KMS-11 (cell line): ENCODE results near the gene CELSR3.

ENCODE experiments used
- H2AFZ ChIP-seq: fragments of 200-600 bp; sonication (generic); 2 replicates; pipeline ENCODE4 v1.6.1; 2016; ENCODE audit warnings: antibody characterized with exemption, mixed run types, low read depth
- H3K27ac ChIP-seq: fragments of 200-600 bp; sonication (generic); 2 replicates; pipeline ENCODE4 v1.6.1; 2016; ENCODE audit warnings: mild to moderate bottlenecking, mixed run types
- H3K27me3 ChIP-seq: fragments of 200-600 bp; sonication (generic); 2 replicates; pipeline ENCODE4 v1.6.1; 2017; ENCODE audit warnings: mild to moderate bottlenecking, low read depth, mixed run types, moderate library complexity; ENCODE audit not compliant: insufficient read depth
- H3K36me3 ChIP-seq: fragments of 200-600 bp; sonication (generic); 2 replicates; pipeline ENCODE4 v1.6.1; 2017; ENCODE audit warnings: mild to moderate bottlenecking, mixed run types; ENCODE audit not compliant: insufficient read depth
- H3K4me1 ChIP-seq: fragments of 200-600 bp; sonication (generic); 2 replicates; pipeline ENCODE4 v1.6.1; 2016; ENCODE audit warnings: mild to moderate bottlenecking, low read depth, mixed run types; ENCODE audit not compliant: poor library complexity, severe bottlenecking
- H3K4me2 ChIP-seq: fragments of 200-600 bp; sonication (generic); 2 replicates; pipeline ENCODE4 v1.7.0; 2016; ENCODE audit warnings: mild to moderate bottlenecking, mixed run types
- H3K4me3 ChIP-seq: fragments of 200-600 bp; sonication (generic); IDR thresholded peaks from 2 replicates; pipeline ENCODE4 v1.6.1; 2017; ENCODE audit warnings: low read depth, low read length, mixed read lengths; ENCODE audit not compliant: insufficient read depth
- H3K79me2 ChIP-seq: fragments of 200-600 bp; sonication (generic); 2 replicates; pipeline ENCODE4 v1.6.1; 2016; ENCODE audit warnings: low read depth, mixed run types; ENCODE audit not compliant: insufficient read depth
- H3K9ac ChIP-seq: fragments of 200-600 bp; sonication (generic); 2 replicates; pipeline ENCODE4 v1.6.1; 2016; ENCODE audit warnings: mild to moderate bottlenecking, mixed run types
- H4K20me1 ChIP-seq: fragments of 200-600 bp; sonication (generic); 2 replicates; pipeline ENCODE4 v1.6.1; 2016; ENCODE audit warnings: mild to moderate bottlenecking, mixed run types; ENCODE audit not compliant: insufficient read depth
- CTCF ChIP-seq: fragments of 200-600 bp; sonication (generic); conservative IDR thresholded peaks from 2 replicates; pipeline ENCODE4 v1.6.1; 2017; ENCODE audit warnings: low read depth, mild to moderate bottlenecking, antibody characterized with exemption, low read length, moderate library complexity, mixed read lengths

CELSR3 gene

GRCh38 chr3:48707157-48707556, 44.5 kb upstream of the CELSR3 start:
- no peak for TF ChIP-seq CTCF
- Histone ChIP-seq H3K9ac (no peak overlapping the region), H3K36me3 (no peaks in the 10 kb centered on the region), H3K4me3 (no peak overlapping the region), H3K4me1 (no peaks in the 10 kb centered on the region), H3K27ac (no peak overlapping the region), H4K20me1 (no peaks in the 10 kb centered on the region), H3K4me2 (no peak overlapping the region), H2AFZ (no peak overlapping the region), H3K27me3 (no peaks in the 10 kb centered on the region), H3K79me2 (peaks cover 53% of the 10 kb centered on the region; the same call in 1 of the 2 replicates)

DNA sequence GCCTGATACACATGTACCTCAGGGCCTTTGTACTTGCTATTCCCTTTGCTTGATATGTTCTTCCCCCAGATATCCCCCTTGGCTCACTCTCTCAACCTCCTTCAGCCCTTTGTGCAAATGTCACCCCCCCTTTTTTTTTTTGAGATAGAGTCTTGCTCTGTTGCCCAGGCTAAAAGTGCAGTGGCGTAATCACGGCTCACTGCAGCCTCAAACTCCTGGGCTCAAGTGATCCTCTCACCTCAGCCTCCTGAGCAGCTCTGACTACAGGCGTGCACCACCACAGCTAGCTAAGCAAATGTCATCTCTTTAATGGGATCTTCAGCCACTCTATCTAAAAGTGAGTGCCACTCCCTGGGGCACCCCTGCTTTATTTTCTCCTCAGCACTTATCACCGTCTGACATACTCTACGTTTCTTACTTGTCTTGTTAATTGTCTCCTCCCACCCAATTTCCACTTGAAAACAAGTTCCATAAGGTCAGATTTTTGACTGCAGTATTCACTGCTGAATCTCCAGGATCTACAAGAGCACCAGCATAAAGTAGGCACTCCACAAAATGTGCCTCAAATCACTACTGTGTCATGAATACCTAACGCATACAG, 39.7 kb upstream of the CELSR3 start:
- no peak for TF ChIP-seq CTCF
- no peak overlapping the region for H3K27ac ChIP-seq
- H3K4me3 ChIP-seq, result no peak overlapping the region
- no peaks in the 10 kb centered on the region for H4K20me1 ChIP-seq
- no peak overlapping the region for H3K9ac ChIP-seq
- no peaks in the 10 kb centered on the region for H3K27me3 ChIP-seq
- no peak overlapping the region for H3K4me2 ChIP-seq
- no peak overlapping the region for H2AFZ ChIP-seq
- H3K36me3 ChIP-seq, result no peaks in the 10 kb centered on the region
- H3K79me2 ChIP-seq, result peaks cover 32% of the 10 kb centered on the region; the same call in 1 of the 2 replicates
- H3K4me1 ChIP-seq, result no peaks in the 10 kb centered on the region

DNA sequence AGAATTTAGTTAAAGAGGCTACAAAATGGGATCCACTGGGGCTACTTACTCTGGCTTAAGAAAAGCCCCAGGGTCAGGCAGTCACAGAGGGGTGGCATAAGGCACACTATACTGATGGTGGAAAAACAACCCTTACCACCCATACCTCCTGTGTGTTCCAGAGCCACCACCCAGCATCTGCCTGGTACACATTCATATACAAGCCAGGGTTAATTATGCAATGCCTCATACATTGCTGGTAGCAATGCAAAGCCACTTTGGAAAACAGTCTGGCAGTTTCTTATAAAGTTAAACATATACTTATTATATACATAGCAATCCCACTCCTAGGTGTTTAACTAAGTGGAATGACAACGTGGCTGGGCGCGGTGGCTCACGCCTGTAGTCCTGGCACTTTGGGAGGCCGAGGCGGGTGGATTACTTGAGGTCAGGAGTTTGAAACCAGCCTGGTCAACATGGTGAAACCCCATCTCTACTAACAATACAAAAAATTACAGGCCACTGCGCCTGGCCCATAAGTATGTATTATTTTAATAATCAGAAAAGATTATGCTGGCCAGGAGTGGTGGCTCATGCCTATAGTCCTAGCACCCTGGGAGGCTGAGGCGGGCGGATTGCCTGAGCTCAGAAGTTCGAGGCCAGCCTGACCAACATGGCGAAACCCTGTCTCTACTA, 38.2 kb upstream of the CELSR3 start:
- H4K20me1 ChIP-seq, result no peaks in the 10 kb centered on the region
- no peaks in the 10 kb centered on the region for H3K27me3 ChIP-seq
- peaks cover 29% of the 10 kb centered on the region; the same call in 1 of the 2 replicates for H3K79me2 ChIP-seq
- no peak for TF ChIP-seq CTCF
- H3K27ac ChIP-seq, result no peak overlapping the region
- no peak overlapping the region for H3K9ac ChIP-seq
- no peak overlapping the region for H3K4me3 ChIP-seq
- no peak overlapping the region for H3K4me2 ChIP-seq
- no peaks in the 10 kb centered on the region for H3K36me3 ChIP-seq
- H2AFZ ChIP-seq, result no peak overlapping the region
- no peaks in the 10 kb centered on the region for H3K4me1 ChIP-seq

DNA sequence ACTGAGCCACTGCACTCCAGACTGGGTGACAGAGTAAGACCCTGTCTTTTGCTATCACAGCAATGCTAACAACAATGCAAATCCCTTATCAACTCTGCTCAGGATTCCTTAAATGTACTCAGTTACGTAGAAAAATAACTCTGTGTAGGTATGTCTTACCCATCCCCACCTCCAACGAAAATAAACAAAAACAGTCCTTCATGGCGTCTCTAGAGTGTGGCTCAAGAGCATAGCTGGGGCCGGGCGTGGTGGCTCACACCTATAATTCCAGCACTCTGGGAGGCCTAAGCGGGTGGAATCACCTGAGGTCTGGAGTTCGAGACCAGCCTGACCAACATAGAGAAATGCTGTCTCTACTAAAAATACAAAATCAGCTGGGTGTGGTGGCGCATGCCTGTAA, 36.2 kb upstream of the CELSR3 start:
- Histone ChIP-seq H3K27me3 (no peaks in the 10 kb centered on the region), H3K79me2 (peaks cover 26% of the 10 kb centered on the region; the same call in 1 of the 2 replicates), H3K9ac (no peak overlapping the region), H3K4me1 (no peaks in the 10 kb centered on the region), H3K4me2 (no peak overlapping the region), H4K20me1 (no peaks in the 10 kb centered on the region), H3K4me3 (no peak overlapping the region), H3K36me3 (no peaks in the 10 kb centered on the region), H2AFZ (no peak overlapping the region), H3K27ac (no peak overlapping the region)
- TF ChIP-seq CTCF, result no peak
